ENCODE measurements around the gene LRRC14B. TPM values are rescaled to one million over a fixed set of nuclear protein-coding genes. Genes with fewer than 3 reads are reported as not detected.
A peak's percentile ranks its signal among the peaks of the same experiment; 100 is the strongest.

Gene LRRC14B
- total RNA-seq, 2 donors from 2014 or later, result not detected

DNA sequence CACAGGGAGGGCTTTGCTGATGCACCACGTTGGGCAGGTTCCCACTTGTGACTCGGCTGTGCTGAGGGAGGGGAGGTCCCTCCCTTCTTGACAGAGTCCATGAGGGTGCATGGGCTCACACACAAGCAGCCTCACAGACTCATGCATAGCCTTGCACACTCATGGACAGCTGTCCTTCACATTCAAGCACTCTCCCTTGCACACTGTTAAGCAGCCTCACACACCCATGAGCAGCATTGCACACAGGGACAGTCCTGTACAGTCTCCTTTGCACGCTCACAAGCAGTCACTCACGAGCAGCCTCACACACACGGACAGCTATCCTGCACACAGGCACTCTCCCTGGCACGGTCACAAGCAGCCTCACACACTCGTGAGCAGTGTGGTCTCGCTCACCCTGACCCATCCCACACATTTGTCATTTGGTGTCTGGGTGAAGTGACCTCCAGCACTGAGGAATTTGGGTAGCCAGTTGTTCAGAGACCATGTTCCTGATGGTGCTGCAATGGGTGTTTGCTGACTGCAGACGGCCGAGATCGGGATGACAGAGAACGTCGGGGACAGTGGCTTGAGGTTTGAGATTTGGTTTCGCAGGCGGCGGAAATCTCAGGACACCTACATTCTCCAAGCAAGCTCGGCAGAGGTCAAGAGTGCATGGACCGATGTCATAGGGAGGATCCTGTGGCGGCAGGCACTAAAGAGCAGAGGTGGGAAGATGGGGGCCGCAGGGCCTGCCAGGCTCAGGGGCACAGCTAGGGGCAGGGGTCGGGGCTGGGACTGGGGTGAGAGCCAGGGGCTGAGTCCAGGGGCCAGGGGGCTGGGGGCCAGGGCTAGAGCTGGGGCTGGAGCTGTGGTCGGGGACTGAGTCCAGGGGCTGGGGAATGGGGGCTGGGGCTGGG lies 17.7 kb upstream of the LRRC14B start:
- Mint-ChIP-seq H3K4me3 (no peak overlapping the region), H3K4me1 (peaks cover 7% of the 10 kb centered on the region), H3K27ac (no peak overlapping the region), H3K9me3 (no peaks in the 10 kb centered on the region), H3K36me3 (ENCODE audit: low read depth) (peaks cover 4% of the 10 kb centered on the region), H3K27me3 (ENCODE audit: insufficient read depth) (no peaks in the 10 kb centered on the region)
- 86 to 91% methylated on average over 11 to 21 of the region's 22 CpGs for WGBS, 2 experiments (ENCODE audit: insufficient coverage in 1 of 2, insufficient read length in 1 of 2)
- Histone ChIP-seq H3K9ac (ENCODE audit: extremely low read depth, low read length, poor library complexity, severe bottlenecking) (no peak overlapping the region), H3K36me3 (ENCODE audit: control insufficient read depth, insufficient read depth, low read length) (no peaks in the 10 kb centered on the region), H3K4me3 (ENCODE audit: low read length) (no peak overlapping the region), H3K9me3 (ENCODE audit: control insufficient read depth, low read length) (no peaks in the 10 kb centered on the region), H3K27me3 (ENCODE audit: control insufficient read depth, insufficient read depth, low read length, poor library complexity, severe bottlenecking) (no peaks in the 10 kb centered on the region), H3K27ac (ENCODE audit: low read depth, low read length) (no peak overlapping the region), H3K4me1 (ENCODE audit: control insufficient read depth, insufficient read depth, low read length) (peaks cover 3% of the 10 kb centered on the region)
- TF ChIP-seq CTCF (conservative IDR thresholded peaks at IDR 0.05), result no peak
- DNase-seq, result no peak

- H3K27ac ChIP-seq (ENCODE audit: low read depth, low read length), result no peak overlapping the region
- no peak overlapping the region for H3K27ac Mint-ChIP-seq
- no peaks in the 10 kb centered on the region for H3K36me3 ChIP-seq (ENCODE audit: control insufficient read depth, insufficient read depth, low read length)
- DNase-seq, result no peak
- no peaks in the 10 kb centered on the region for H3K9me3 ChIP-seq (ENCODE audit: control insufficient read depth, low read length)
- no peak overlapping the region for H3K9ac ChIP-seq (ENCODE audit: extremely low read depth, low read length, poor library complexity, severe bottlenecking)
- TF ChIP-seq CTCF (conservative IDR thresholded peaks at IDR 0.05), result no peak
- WGBS, 2 experiments (ENCODE audit: insufficient coverage in 1 of 2, insufficient read length in 1 of 2), result 98% methylated on average over 5 of the region's 5 CpGs; no CpG with 5 or more reads in 1 of the 2 experiments
- no peaks in the 10 kb centered on the region for H3K27me3 ChIP-seq (ENCODE audit: control insufficient read depth, insufficient read depth, low read length, poor library complexity, severe bottlenecking)
- peaks cover 7% of the 10 kb centered on the region for H3K4me1 Mint-ChIP-seq
- peaks cover 3% of the 10 kb centered on the region for H3K4me1 ChIP-seq (ENCODE audit: control insufficient read depth, insufficient read depth, low read length)
- no peak overlapping the region for H3K4me3 Mint-ChIP-seq
- no peaks in the 10 kb centered on the region for H3K9me3 Mint-ChIP-seq
- H3K27me3 Mint-ChIP-seq (ENCODE audit: insufficient read depth), result no peaks in the 10 kb centered on the region
- peaks cover 4% of the 10 kb centered on the region for H3K36me3 Mint-ChIP-seq (ENCODE audit: low read depth)
- no peak overlapping the region for H3K4me3 ChIP-seq (ENCODE audit: low read length)
These were observed 17.0 kb upstream of the LRRC14B start for GRCh38 chr5:174291-174600.

GRCh38 chr5:174876-175465 lies 16.3 kb upstream of the LRRC14B start:
- WGBS, 2 experiments (ENCODE audit: insufficient coverage in 1 of 2, insufficient read length in 1 of 2), result 95 to 100% methylated on average over 5 to 16 of the region's 16 CpGs
- Mint-ChIP-seq H3K4me3 (no peak overlapping the region), H3K27ac (peak overlapping the region; percentile 68), H3K4me1 (peaks cover 7% of the 10 kb centered on the region), H3K36me3 (ENCODE audit: low read depth) (peaks cover 4% of the 10 kb centered on the region), H3K27me3 (ENCODE audit: insufficient read depth) (no peaks in the 10 kb centered on the region), H3K9me3 (no peaks in the 10 kb centered on the region)
- H3K9me3 ChIP-seq (ENCODE audit: control insufficient read depth, low read length), result no peaks in the 10 kb centered on the region
- H3K4me3 ChIP-seq (ENCODE audit: low read length), result no peak overlapping the region
- DNase-seq, result no peak
- H3K36me3 ChIP-seq (ENCODE audit: control insufficient read depth, insufficient read depth, low read length), result no peaks in the 10 kb centered on the region
- TF ChIP-seq CTCF (conservative IDR thresholded peaks at IDR 0.05), result no peak
- no peak overlapping the region for H3K27ac ChIP-seq (ENCODE audit: low read depth, low read length)
- H3K4me1 ChIP-seq (ENCODE audit: control insufficient read depth, insufficient read depth, low read length), result peaks cover 3% of the 10 kb centered on the region
- H3K9ac ChIP-seq (ENCODE audit: extremely low read depth, low read length, poor library complexity, severe bottlenecking), result no peak overlapping the region
- no peaks in the 10 kb centered on the region for H3K27me3 ChIP-seq (ENCODE audit: control insufficient read depth, insufficient read depth, low read length, poor library complexity, severe bottlenecking)
